ENCODE measurements around the gene KCNK16.

GRCh38 chr6:39281312-39281980 lies 41.1 kb downstream of the KCNK16 start:
- TF ChIP-seq POLR2A (IDR thresholded peaks at IDR 0.05) (peak; percentile 34), CTCF (IDR thresholded peaks at IDR 0.05) (no peak), EP300 (IDR thresholded peaks at IDR 0.05; ENCODE audit: low read depth) (no peak), POLR2AphosphoS5 (IDR thresholded peaks at IDR 0.05) (peak in 1 of 3 donors; percentile 28)
